Osteoblast (primary cell): ENCODE data around the gene HMGA1. TPM values are rescaled to one million over a fixed set of nuclear protein-coding genes. Genes with fewer than 3 reads are reported as not detected.
"Not testable (repeated sequence)": the region's sequence is repeated elsewhere in the genome, so short reads cannot be mapped to it uniquely, and the experiment has no call there.

Experiments used
- DNase-seq: peaks from one replicate; pipeline ENCODE4 v3.0.0; 2011; ENCODE audit warnings: low spot score, mixed read lengths; ENCODE audit not compliant: insufficient read length; ENCODE audit errors: missing footprints
- H2AFZ ChIP-seq: 2 replicates; pipeline ENCODE4 v1.6.0; 2011; ENCODE audit warnings: mild to moderate bottlenecking, low read length
- H3K27ac ChIP-seq: 2 replicates; pipeline ENCODE4 v1.5.1; 2011; ENCODE audit warnings: mild to moderate bottlenecking, low read depth, low read length, moderate library complexity
- H3K27me3 ChIP-seq: 2 replicates; pipeline ENCODE4 v1.6.0; 2012; ENCODE audit warnings: mild to moderate bottlenecking, control low read depth, inconsistent platforms, low read length, moderate library complexity; ENCODE audit not compliant: insufficient read depth
- H3K36me3 ChIP-seq: 2 replicates; pipeline ENCODE4 v1.5.1; 2011; ENCODE audit warnings: mild to moderate bottlenecking, low read length, control low read depth, moderate library complexity; ENCODE audit not compliant: insufficient read depth
- H3K4me1 ChIP-seq: 2 replicates; pipeline ENCODE4 v1.5.1; 2011; ENCODE audit warnings: mild to moderate bottlenecking, low read length, control low read depth, moderate library complexity; ENCODE audit not compliant: insufficient read depth
- H3K4me2 ChIP-seq: 2 replicates; pipeline ENCODE4 v1.6.0; 2011; ENCODE audit warnings: mild to moderate bottlenecking, low read length; ENCODE audit not compliant: insufficient read depth
- H3K4me3 ChIP-seq: fragments of 200-600 bp; sonication (generic); 3 replicates; pipeline ENCODE4 v1.5.1; 2012; ENCODE audit warnings: mild to moderate bottlenecking, low read length, inconsistent platforms; ENCODE audit not compliant: insufficient read depth
- H3K79me2 ChIP-seq: 2 replicates; pipeline ENCODE4 v1.6.0; 2012; ENCODE audit warnings: mild to moderate bottlenecking, low read length, control low read depth, inconsistent platforms; ENCODE audit not compliant: insufficient read depth
- H3K9me3 ChIP-seq: 2 replicates; pipeline ENCODE4 v1.5.1; 2011; ENCODE audit warnings: low read depth, low read length, control low read depth
- H4K20me1 ChIP-seq: 2 replicates; pipeline ENCODE4 v1.6.0; 2012; ENCODE audit warnings: mild to moderate bottlenecking, low read length, control low read depth; ENCODE audit not compliant: insufficient read depth
- total RNA-seq: library from RNA; depleted of rRNA; stranded (reverse); fragments of >200 nt; gene quantifications from 2 replicates; pipeline ENCODE4 v1.2.3, GENCODE V29; 2012
- TF ChIP-seq, protein P1 (sequence below): IDR thresholded peaks from 2 replicates; pipeline ENCODE4 v1.5.1; 2011; ENCODE audit warnings: mild to moderate bottlenecking, low read depth, low read length, moderate library complexity; ENCODE audit errors: extremely low read depth

The HMGA1 gene
- total RNA-seq, 1 donor: 59.4 TPM

DNA sequence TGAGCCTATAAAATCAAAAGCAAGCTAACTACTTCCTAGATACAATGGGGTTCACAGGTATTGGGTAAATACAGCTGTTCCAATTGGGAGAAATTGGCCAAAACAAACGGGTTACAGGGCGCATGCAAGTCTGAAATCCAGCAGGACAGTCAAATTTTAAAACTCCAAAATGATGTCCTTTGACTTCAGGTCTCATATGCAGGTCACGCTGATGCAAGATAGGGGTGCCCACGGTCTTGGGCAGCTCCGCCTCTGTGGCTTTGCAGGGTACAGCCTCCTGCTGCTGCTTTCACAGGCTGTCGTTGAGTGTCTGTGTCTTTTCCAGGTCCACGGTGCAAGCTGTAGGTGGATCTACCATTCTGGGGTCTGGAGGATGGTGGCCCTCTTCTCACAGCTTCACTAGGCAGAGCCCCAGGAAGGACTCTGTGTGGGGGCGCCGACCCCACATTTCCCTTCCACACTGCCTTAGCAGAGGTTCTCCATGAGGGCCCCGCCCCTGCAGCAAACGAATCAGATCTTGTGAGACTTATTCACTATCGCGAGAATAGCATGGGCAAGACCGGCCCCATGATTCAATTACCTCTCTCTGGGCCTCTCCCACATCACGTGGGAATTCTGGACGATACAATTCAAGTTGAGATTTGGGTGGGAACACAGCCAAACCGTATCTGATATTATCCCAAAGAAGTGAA is 24.0 kb downstream of the HMGA1 start:
- H3K27ac ChIP-seq: no peak overlapping the region
- H3K9me3 ChIP-seq: no peaks in the 10 kb centered on the region
- H3K4me1 ChIP-seq: no peaks in the 10 kb centered on the region
- H3K4me2 ChIP-seq: no peak overlapping the region
- no peaks in the 10 kb centered on the region for H3K79me2 ChIP-seq
- no peaks in the 10 kb centered on the region for H3K36me3 ChIP-seq
- H3K27me3 ChIP-seq: no peaks in the 10 kb centered on the region
- TF ChIP-seq, protein P1, sequence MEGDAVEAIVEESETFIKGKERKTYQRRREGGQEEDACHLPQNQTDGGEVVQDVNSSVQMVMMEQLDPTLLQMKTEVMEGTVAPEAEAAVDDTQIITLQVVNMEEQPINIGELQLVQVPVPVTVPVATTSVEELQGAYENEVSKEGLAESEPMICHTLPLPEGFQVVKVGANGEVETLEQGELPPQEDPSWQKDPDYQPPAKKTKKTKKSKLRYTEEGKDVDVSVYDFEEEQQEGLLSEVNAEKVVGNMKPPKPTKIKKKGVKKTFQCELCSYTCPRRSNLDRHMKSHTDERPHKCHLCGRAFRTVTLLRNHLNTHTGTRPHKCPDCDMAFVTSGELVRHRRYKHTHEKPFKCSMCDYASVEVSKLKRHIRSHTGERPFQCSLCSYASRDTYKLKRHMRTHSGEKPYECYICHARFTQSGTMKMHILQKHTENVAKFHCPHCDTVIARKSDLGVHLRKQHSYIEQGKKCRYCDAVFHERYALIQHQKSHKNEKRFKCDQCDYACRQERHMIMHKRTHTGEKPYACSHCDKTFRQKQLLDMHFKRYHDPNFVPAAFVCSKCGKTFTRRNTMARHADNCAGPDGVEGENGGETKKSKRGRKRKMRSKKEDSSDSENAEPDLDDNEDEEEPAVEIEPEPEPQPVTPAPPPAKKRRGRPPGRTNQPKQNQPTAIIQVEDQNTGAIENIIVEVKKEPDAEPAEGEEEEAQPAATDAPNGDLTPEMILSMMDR: no peak
- no peak overlapping the region for H3K4me3 ChIP-seq
- no peak overlapping the region for H2AFZ ChIP-seq
- no peaks in the 10 kb centered on the region for H4K20me1 ChIP-seq
- no peak for DNase-seq

DNA sequence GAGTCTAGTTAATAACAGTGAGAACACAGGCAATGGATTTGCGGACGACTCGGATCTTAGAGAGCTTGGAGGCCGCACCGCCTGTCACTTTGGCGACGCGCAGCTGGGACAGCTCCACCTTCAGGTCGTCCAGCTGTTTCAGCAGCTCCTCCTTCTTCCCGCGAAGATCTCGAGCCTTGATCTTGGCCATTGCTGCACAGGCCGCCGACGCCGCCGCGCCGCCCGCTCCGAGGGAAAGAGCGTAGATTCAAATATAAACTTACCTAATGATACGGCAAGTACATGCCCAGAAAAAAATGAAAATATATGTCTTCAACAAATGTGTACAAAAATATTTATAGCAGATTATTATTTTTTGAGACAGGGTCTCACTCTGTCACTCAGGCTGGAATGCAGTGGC is 26.8 kb downstream of the HMGA1 start:
- not testable (repeated sequence) for H3K36me3 ChIP-seq, H3K4me2 ChIP-seq, H2AFZ ChIP-seq, H3K27me3 ChIP-seq, H4K20me1 ChIP-seq, H3K4me3 ChIP-seq, DNase-seq, H3K4me1 ChIP-seq, H3K79me2 ChIP-seq, H3K27ac ChIP-seq, H3K9me3 ChIP-seq

DNA sequence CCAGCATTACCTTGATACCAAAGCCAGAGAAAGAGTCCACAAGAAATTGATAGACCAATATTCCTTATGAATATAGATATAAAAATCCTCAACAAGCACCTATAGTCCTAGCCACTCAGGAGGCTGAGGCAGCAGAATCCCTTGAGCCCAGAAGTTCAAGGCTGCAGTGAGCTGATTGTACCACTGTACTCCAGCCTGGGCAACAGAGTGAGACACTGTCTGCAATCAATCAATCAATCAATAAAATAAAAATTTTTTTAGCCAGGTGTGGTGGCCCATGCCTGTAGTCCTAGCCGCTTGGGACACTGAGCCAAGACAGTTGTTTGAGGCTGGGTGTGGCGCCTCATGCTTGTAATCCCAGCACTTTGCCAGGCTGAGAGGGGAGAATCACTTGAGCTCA is 31.1 kb downstream of the HMGA1 start:
- DNase-seq: no peak
- Histone ChIP-seq H3K27ac (no peak overlapping the region), H3K4me1 (no peaks in the 10 kb centered on the region), H3K4me3 (no peak overlapping the region), H3K27me3 (no peaks in the 10 kb centered on the region), H4K20me1 (no peaks in the 10 kb centered on the region), H3K36me3 (no peaks in the 10 kb centered on the region), H3K79me2 (no peaks in the 10 kb centered on the region), H3K9me3 (no peaks in the 10 kb centered on the region), H3K4me2 (no peak overlapping the region), H2AFZ (no peak overlapping the region)
- TF ChIP-seq, protein P1: no peak

DNA sequence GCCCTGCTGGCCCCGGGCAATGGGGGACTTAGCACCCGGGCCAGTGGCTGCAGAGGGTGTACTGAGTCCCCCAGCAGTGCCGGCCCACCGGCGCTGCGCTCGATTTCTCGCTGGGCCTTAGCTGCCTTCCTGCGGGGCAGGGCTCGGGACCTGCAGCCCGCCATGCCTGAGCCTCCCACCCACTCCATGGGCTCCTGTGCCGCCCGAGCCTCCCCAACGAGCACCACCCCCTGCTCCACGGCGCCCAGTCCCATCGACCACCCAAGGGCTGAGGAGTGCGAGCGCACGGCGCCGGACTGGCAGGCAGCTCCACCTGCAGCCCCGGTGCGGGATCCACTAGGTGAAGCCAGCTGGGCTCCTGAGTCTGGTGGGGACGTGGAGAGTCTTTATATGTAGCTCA is 32.5 kb downstream of the HMGA1 start:
- not testable (repeated sequence) for H3K4me2 ChIP-seq, DNase-seq

DNA sequence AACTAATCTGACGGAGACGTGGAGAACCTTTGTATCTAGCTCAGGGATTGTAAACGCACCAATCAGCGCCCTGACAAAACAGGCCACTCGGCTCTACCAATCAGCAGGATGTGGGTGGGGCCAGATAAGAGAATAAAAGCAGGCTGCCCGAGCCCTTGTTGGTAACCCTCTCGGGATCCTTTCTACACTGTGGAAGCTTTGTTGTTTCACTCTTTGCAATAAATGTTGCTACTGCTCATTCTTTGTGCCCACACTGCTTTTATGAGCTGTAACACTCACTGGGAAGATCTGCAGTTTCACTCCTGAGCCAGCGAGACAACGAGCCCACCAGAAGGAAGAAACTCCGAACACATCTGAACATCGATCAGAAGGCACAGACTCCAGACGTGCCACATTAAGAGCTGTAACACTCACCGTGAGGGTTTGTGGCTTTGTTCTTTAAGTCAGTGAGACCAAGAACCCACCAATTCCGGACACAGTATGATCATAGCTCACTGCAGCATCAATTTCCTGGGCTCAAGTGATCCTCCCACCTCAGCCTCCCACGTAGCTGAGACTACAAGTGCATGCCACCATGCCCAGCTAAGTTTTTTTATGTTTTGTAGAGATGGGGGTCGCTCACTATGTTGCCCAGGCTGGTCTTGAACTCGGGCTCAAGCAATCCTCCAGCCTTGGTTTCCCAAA is 33.1 kb downstream of the HMGA1 start:
- not testable (repeated sequence) for H3K27me3 ChIP-seq, H3K27ac ChIP-seq, H3K36me3 ChIP-seq, H3K9me3 ChIP-seq, H3K4me2 ChIP-seq, H3K4me3 ChIP-seq, H2AFZ ChIP-seq, H3K79me2 ChIP-seq, H3K4me1 ChIP-seq, DNase-seq, H4K20me1 ChIP-seq

More for the DNA sequence above, 32.5 kb downstream of the HMGA1 start:
- H3K4me3 ChIP-seq, H3K27me3 ChIP-seq, H4K20me1 ChIP-seq, H3K4me1 ChIP-seq, H3K9me3 ChIP-seq, H3K36me3 ChIP-seq, H2AFZ ChIP-seq, H3K79me2 ChIP-seq, H3K27ac ChIP-seq: not testable (repeated sequence)
